ENCODE measurements around the gene SALL2.
A peak's percentile ranks its signal among the peaks of the same experiment; 100 is the strongest.

The SALL2 gene

DNA sequence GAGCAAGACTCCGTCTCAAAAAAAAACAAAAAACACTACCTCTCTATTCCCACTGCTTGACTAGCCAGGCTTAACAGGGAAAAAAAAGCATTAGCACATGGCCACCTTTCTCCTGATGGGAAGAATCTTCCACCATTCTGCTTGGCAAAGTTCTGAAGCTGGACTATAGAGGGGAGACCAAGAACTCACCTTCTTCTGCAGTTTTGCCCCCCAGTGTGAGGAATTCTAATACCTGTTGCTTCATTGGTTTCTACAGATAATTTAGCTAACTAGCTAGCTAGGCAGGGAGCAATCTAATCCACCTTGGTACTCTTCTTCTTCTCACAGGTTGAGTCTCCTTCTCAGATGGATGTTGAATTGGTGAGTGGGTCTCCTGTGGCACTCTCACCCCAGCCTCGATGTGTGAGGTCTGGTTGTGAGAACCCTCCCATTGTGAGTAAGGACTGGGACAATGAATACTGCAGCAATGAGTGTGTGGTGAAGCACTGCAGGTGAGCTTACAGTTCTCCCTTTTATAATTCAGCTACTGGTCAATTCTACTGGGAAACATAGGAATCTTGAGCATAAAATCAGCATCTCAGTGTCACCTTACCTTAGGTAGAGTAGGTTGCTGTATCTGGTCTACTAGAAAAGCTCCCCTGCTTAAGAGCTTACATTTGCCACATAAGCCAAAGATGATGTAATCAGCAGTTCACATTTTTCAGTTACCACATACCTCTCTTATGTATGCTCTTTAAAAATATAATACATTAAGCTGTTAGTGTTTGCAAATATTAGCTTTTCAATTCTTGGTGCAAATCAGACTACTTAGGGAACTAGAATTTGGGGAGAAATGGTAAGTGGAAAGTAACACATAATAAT, 31.0 kb downstream of the SALL2 start:
- DNase-seq (ENCODE audit: low spot score): no peak
- no peak for FAIRE-seq

DNA sequence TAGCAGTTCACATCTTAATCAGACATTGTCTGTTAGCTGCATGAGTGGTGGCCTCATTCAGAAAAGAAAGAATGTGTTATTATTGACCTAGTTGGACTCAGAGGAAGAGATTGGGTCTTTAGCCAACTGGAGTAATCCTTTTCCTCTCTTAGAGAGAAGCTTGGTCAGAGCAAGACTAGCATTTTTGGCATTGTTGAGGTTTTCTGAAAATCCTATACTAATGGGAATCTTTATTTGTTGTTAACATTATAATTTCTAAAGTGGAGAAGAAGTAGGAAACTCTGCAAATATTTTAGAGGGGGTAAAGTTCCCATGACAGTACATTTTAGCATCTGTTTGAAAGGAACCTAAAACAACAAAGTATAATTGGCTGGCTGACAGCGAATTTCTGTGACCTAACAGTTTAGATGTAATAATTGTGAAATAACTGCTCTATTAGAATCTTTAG, 39.5 kb downstream of the SALL2 start:
- FAIRE-seq: no peak
- no peak for DNase-seq (ENCODE audit: low spot score)

DNA sequence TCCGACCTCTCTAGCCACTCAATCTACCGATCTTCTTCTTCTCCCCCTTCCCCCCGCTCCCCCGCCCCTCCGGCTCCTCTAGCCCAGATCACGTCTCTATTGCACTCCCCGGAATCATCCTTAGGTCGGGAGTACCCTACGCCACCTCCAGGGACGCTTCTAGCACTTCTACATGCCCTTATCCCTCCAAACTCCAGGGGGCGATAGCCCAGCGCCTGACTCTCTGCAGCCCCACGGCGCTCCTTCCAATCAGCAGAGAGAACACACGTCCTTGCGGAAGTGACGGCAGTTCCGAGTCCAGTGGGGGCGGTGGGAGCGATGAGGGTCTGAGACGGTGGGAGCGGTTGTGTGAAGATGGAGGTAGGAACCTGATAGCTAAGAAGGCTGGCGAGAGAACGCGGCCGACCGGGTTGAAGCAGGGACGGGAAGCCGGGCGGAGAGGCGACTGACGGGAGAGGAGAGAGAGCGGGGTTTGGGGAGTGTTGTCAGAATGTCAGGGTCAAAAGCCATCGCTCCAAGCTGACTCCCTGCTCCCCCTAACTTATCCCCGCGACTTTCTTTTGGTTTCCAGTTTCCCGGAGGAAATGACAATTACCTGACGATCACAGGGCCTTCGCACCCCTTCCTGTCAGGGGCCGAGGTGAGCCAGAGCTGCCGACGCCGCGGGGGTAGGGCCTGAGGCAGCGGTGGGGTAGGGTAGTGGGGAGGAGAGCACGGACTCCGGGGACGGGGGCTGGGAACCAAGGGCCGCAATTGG, 49.0 kb downstream of the SALL2 start, which contains the start of the genes RAB2B and TOX4:
RAB2B (minus strand) TSS at position 35 of the 757 bp plus-strand sequence. CDS start 87 bp downstream, outside the sequence.
TOX4 (plus strand) TSS at position 271 of the 757 bp plus-strand sequence; CDS start at position 355, 84 bp downstream.
- FAIRE-seq (peak; percentile 67), DNase-seq (ENCODE audit: low spot score) (peak; percentile 90)

- DNase-seq (ENCODE audit: low spot score): peak; percentile 41
- no peak for FAIRE-seq
Observed at GRCh38 chr14:21476523-21476924, 49.6 kb downstream of the SALL2 start.

GRCh38 chr14:21475767-21476522, 50.2 kb downstream of the SALL2 start:
- DNase-seq (ENCODE audit: low spot score) (no peak), FAIRE-seq (no peak)

Data from RCC 7860 (cell line).